ENCODE measurements around the gene SUFU. TPM values are rescaled to one million over a fixed set of nuclear protein-coding genes. Genes with fewer than 3 reads are reported as not detected.

The SUFU gene
- total RNA-seq, 4 donors from 2014 or later, result 3.7 to 10.1 (median 7.1) TPM

DNA sequence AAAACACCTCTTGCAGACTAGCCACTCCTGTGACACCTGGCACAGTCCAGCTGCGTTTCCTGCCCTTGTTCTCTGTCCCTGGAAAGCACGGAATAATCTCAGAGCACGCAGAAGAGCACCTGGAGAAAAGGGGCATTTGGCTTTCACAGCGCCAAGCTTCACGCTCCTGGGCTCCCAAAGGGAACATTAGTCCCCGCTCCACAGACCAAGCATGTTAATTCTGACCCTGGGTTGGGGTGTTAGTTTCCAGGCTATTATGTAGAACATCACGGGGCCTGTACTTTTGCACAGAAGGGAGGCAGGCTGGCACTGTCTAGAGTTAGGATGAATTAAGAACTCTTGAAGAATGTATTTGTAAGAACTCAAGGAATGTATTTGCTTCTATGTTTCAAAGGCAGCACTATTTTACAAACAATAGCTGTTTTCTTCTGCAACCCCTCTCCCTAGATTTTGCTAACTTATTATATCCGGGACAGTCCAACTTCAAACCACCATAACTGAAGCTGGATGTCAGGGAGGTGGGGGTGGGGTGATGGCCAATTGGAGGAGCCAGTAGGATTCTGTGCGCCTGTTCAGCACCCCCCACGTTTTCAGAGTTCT is 78.3 kb downstream of the SUFU start:
- DNase-seq (ENCODE audit: low spot score) (no peak), ATAC-seq (ENCODE audit: low FRiP score) (no peak)
- TF ChIP-seq, protein P1, sequence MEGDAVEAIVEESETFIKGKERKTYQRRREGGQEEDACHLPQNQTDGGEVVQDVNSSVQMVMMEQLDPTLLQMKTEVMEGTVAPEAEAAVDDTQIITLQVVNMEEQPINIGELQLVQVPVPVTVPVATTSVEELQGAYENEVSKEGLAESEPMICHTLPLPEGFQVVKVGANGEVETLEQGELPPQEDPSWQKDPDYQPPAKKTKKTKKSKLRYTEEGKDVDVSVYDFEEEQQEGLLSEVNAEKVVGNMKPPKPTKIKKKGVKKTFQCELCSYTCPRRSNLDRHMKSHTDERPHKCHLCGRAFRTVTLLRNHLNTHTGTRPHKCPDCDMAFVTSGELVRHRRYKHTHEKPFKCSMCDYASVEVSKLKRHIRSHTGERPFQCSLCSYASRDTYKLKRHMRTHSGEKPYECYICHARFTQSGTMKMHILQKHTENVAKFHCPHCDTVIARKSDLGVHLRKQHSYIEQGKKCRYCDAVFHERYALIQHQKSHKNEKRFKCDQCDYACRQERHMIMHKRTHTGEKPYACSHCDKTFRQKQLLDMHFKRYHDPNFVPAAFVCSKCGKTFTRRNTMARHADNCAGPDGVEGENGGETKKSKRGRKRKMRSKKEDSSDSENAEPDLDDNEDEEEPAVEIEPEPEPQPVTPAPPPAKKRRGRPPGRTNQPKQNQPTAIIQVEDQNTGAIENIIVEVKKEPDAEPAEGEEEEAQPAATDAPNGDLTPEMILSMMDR (IDR thresholded peaks at IDR 0.05), result no peak

DNA sequence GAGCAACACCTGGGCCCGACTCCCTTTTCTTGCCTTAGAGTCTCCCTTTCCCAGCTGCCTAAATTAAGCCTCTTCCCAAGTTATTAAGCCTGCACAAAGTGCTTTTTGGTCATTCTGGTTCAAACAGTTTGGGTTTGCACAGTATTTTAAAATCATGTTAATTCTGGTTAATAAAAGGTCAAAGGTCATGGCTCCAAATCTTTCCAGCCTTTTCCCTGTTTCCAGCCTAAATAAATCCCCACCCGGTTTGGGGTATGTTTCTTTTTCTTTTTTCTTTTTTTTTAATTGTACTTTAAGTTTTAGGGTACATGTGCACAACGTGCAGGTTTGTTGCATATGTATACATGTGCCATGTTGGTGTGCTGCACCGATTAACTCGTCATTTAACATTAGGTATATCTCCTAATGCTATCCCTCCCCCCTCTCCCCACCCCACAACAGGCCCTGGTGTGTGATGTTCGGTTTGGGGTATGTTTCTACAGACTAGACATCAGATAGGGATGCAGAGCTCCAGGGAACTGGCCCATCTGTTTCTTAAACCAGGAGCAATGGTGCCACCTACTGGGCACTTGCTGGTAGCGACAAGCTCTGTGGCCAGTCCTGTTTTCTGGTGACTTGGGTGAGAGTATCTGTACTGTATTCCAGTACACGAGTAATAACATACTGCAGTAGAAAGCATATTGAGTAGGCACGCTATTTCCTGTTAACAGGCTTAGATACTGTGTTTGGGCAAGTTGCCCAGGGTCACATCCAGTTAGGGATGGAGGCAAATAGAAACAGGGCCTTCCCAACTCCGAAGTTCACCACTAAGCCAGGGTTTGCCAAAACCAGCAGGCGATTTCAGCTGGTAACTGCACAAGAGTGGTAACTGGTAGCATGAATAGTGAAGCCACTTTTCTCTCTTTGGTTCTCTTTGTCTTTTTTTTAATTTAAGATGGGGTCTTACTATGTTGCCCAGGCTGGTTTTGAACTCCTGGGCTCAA is 80.0 kb downstream of the SUFU start:
- ATAC-seq (ENCODE audit: low FRiP score), result peak; percentile 82
- DNase-seq (ENCODE audit: low spot score), result peak; percentile 79
- TF ChIP-seq, protein P1 (IDR thresholded peaks at IDR 0.05), result peak in 1 of 3 donors; percentile 69

DNA sequence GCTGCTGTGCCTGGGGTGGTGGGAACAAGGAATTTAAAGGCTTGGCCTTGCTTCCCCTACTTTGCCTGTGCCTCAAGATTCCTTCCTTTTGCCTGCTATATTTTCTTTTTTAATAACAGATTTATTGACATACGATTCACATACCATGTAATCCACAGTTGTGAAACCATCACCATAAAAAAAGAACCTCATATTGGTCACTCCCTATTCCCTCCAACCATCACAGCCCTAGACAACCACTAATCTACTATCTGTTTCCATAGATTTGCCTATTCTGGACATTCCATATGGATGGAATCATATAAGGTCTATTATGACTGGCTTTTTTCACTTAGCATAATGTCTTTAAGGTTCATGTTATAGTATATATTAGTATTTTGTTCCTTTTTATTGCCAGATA is 81.3 kb downstream of the SUFU start:
- DNase-seq (ENCODE audit: low spot score) (no peak), ATAC-seq (ENCODE audit: low FRiP score) (no peak)
- TF ChIP-seq, protein P1 (IDR thresholded peaks at IDR 0.05), result no peak

- TF ChIP-seq, protein P1 (IDR thresholded peaks at IDR 0.05), result no peak
- ATAC-seq (ENCODE audit: low FRiP score) (no peak), DNase-seq (ENCODE audit: low spot score) (no peak)
Measured at GRCh38 chr10:102586858-102587257, 83.1 kb downstream of the SUFU start.

GRCh38 chr10:102588875-102589274 is 85.1 kb downstream of the SUFU start:
- TF ChIP-seq, protein P1 (IDR thresholded peaks at IDR 0.05), result no peak
- DNase-seq (ENCODE audit: low spot score) (no peak), ATAC-seq (ENCODE audit: low FRiP score) (no peak)

DNA sequence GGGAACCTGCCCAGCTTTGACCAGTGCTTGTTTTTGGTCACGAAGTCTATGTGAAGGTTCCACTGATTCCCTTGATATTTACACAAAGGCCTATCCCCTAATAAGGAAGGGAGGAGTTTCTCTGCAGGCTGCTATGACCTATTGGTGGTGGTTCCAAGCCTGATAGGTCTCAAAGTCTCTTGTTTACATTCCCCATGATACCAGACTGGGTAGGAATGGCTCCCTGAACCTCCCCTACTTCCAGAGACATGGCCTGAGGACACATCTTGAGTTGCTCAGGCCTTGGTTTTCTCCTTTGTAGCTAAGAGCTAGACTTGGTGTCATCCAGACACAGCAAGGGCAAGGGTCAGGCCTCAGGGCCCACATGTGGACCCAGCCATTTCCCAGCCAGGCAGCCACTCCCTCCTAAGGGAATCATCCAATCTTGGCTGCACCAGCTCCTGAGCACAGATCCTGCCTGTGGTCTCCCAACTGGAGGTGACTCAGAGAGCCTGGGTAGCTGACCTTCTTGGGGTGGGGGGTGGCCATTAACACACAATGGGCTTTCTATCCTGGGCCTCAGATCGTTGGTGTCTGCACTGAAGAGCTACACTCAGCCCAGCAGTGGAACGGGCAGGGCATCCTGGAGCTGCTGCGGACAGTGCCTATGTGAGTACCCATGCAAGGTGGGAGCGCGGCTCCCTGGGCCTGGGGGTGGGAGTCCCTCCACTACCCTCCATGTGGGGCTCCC is 89.5 kb downstream of the SUFU start:
- ATAC-seq (ENCODE audit: low FRiP score), result no peak
- TF ChIP-seq, protein P1 (IDR thresholded peaks at IDR 0.05), result no peak

More for the DNA sequence above, 89.5 kb downstream of the SUFU start:
- DNase-seq (ENCODE audit: low spot score), result no peak

All from omental fat pad (tissue), 4 donors.